ENCODE results near the gene TRIM7. TPM values are rescaled to one million over a fixed set of nuclear protein-coding genes. Genes with fewer than 3 reads are reported as not detected.
A peak's percentile ranks its signal among the peaks of the same experiment; 100 is the strongest.

TRIM7 gene
- total and polyA plus RNA-seq, 9 of the 15 experiments (the other 6 are each of a cell fraction or from before 2014, with no cell fraction given): 2.6 to 14.9 (median 8.9) TPM

- TF ChIP-seq ZFP91 (CRISPR knock-in tag; IDR thresholded peaks at IDR 0.05): peak; percentile 69; the same call in 1 of the 2 replicates
- 0 out of 4 replicates have a peak, but pooled peaks of 1 of the 2 experiments have one; percentile 3 for TF ChIP-seq SIN3A (IDR thresholded peaks at IDR 0.05; ENCODE audit: borderline replicate concordance in 2 of 2, control insufficient read depth in 1 of 2, low read depth in 2 of 2, low read length in 2 of 2)
- TF ChIP-seq FOXA3 (CRISPR knock-in tag; conservative IDR thresholded peaks at IDR 0.05 in 1 of 2, IDR thresholded peaks at IDR 0.05 in 1 of 2): no peak
- 0 out of 2 replicates have a peak, but pooled peaks have one; percentile 10 for TF ChIP-seq NKRF (IDR thresholded peaks at IDR 0.05; ENCODE audit: borderline replicate concordance)
- no peak for TF ChIP-seq ZNF24 (IDR thresholded peaks at IDR 0.05)
These were observed 12.5 kb downstream of the TRIM7 start (continued) for GRCh38 chr5:181192337-181193046.
